ENCODE results near the gene SASH1. TPM values are rescaled to one million over a fixed set of nuclear protein-coding genes. Genes with fewer than 3 reads are reported as not detected.
A peak's percentile ranks its signal among the peaks of the same experiment; 100 is the strongest.

The SASH1 gene
- total and polyA plus RNA-seq, 2 donors (not counting 3 experiments of a cell fraction or from before 2014, with no cell fraction given), result 18.5 to 103 TPM

- no peaks in the 10 kb centered on the region for H3K9me3 ChIP-seq (replicated peaks; ENCODE audit: control insufficient read depth, insufficient read depth, low read length)
- H4K20me1 ChIP-seq (replicated peaks; ENCODE audit: control insufficient read depth, extremely low read depth, insufficient read depth, low read length), result no peaks in the 10 kb centered on the region
- no peak overlapping the region for H3K4me3 ChIP-seq (replicated peaks in 1 of 3; ENCODE audit: insufficient read depth in 1 of 3, low read depth in 1 of 3, low read length in 3 of 3)
- peak overlapping the region; percentile 57 for H3K4me2 ChIP-seq (ENCODE audit: insufficient read depth, low read length)
- peaks cover 62% of the 10 kb centered on the region for H3K4me1 ChIP-seq (ENCODE audit: control insufficient read depth, extremely low read depth, insufficient read depth, low read length)
- CTCF ChIA-PET, result interaction anchor here (0.6 to 1.4 kb wide), 15 partner anchors 11 to 935 kb away, joined by 3 to 9 read pairs (median 4); no protein-coding TSS in a partner anchor
- no peak overlapping the region for H2AFZ ChIP-seq (ENCODE audit: low read depth, low read length)
- intact Hi-C loops (cut with micrococcal nuclease), result loop anchor here (1.0 kb wide), 8 partner anchors 14 to 174 kb away; partner anchors contain the start of gene SASH1
- peak overlapping the region; percentile 93 for H3K9ac ChIP-seq (replicated peaks; ENCODE audit: extremely low read depth, insufficient read depth, low read length)
- no peaks in the 10 kb centered on the region for H3K9me1 ChIP-seq (replicated peaks; ENCODE audit: control insufficient read depth, extremely low read depth, insufficient read depth, low read length)
- no peaks in the 10 kb centered on the region for H3K27me3 ChIP-seq (ENCODE audit: control insufficient read depth in 2 of 2, insufficient read depth in 2 of 2, low read length in 2 of 2)
- H3K79me2 ChIP-seq (ENCODE audit: control insufficient read depth, insufficient read depth, low read length), result peaks cover 57% of the 10 kb centered on the region
- DNase-seq (ENCODE audit: low read depth, low spot score), result peak; percentile 86
- FAIRE-seq, result peak; percentile 76
- peak overlapping the region; percentile 98 for H3K27ac ChIP-seq (ENCODE audit: insufficient read depth, low read depth, low read length)
- dilution Hi-C loops (cut with MboI; ENCODE audit: extremely low pct_ligation_motif_present, low sequenced_read_pairs), result no loop called here
- POLR2A ChIA-PET, result interaction anchor here (0.8 to 1.6 kb wide), 6 partner anchors 12 to 97 kb away, joined by 3 to 5 read pairs (median 4); no protein-coding TSS in a partner anchor
- peaks cover 0 to 2% of the 10 kb centered on the region in 2 experiments for H3K36me3 ChIP-seq (ENCODE audit: control insufficient read depth in 2 of 2, extremely low read depth in 1 of 2, insufficient read depth in 2 of 2, low read length in 2 of 2)
- BruUV-seq (replicated peaks), result TSS peak; percentile 46
- TF ChIP-seq JUN (IDR thresholded peaks at IDR 0.05; ENCODE audit: borderline replicate concordance, insufficient read depth, insufficient read length, low read depth) (peak; percentile 25), EZH2 (IDR thresholded peaks at IDR 0.05; ENCODE audit: borderline replicate concordance, low read depth, low read length, severe bottlenecking) (no peak), MAX (IDR thresholded peaks at IDR 0.05; ENCODE audit: insufficient read depth, insufficient read length) (peak; percentile 90), MYC (IDR thresholded peaks at IDR 0.05; ENCODE audit: low read depth, low read length) (peak; percentile 96), POLR2AphosphoS5 (IDR thresholded peaks at IDR 0.05; ENCODE audit: insufficient read depth, low read depth, low read length) (no peak), FOS (IDR thresholded peaks at IDR 0.05; ENCODE audit: borderline replicate concordance, insufficient read depth, low read length) (no peak), CTCF (IDR thresholded peaks at IDR 0.05; ENCODE audit: extremely low read depth in 1 of 2, insufficient read depth in 1 of 2, low read depth in 1 of 2, low read length in 2 of 2) (no peak), GATA2 (IDR thresholded peaks at IDR 0.05; ENCODE audit: insufficient read depth, insufficient read length, low read depth, low read length) (no peak), POLR2A (IDR thresholded peaks at IDR 0.05; ENCODE audit: low read depth, low read length) (no peak)
These were observed 98.3 kb downstream of the SASH1 start for GRCh38 chr6:148440877-148441453.

All from endothelial cell of umbilical vein (primary cell).